Gastrocnemius medialis (tissue), 4 donors: Measurements from ENCODE around the gene SLC35F6.

Experiments used
- CTCF ChIP-seq, 5 experiments: fragments of 450-650 bp in 3 of 5; fragments of 200-600 bp in 2 of 5; sonication (generic) in 2 of 5; IDR thresholded peaks in 4 of 5; conservative IDR thresholded peaks in 1 of 5; 1 replicate in 4 of 5; 2 replicates in 1 of 5; pipeline ENCODE4 v1.5.1; 2016 to 2019; ENCODE audit warnings: antibody characterized with exemption in 5 of 5, mild to moderate bottlenecking in 3 of 5, moderate library complexity in 3 of 5
- POLR2A ChIP-seq, 2 donors: fragments of 450-650 bp; IDR thresholded peaks; one replicate each; pipeline ENCODE4 v1.6.1; 2017; ENCODE audit warnings: antibody characterized with exemption in 2 of 2, mild to moderate bottlenecking in 2 of 2, moderate library complexity in 2 of 2

DNA sequence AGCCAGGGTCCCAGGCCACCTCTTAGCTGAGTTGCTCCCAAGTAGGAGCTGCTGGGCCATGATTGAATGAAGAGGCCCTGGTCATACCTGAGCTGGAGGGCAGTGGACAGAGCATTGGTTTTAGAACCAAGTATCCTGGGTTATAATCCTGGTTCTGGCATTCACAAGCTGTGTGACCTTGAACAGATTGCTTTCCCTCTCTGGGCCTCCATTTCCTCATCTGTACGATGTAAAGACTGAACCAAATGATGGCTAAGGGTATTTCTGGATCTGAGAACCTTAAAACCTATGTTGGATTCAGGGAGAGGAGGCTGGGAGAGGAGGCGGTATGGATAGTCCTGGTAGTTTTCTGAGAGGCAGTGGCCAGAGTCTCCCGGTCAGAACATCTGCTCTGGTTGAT lies 40.6 kb upstream of the SLC35F6 start:
- TF ChIP-seq CTCF (IDR thresholded peaks at IDR 0.05 in 4 of 5, conservative IDR thresholded peaks at IDR 0.05 in 1 of 5) (no peak), POLR2A (IDR thresholded peaks at IDR 0.05) (no peak)
